ENCODE measurements around the gene SAMD9.

- no peak for TF ChIP-seq EZH2 (IDR thresholded peaks at IDR 0.05; ENCODE audit: borderline replicate concordance)
- TF ChIP-seq, protein P1, sequence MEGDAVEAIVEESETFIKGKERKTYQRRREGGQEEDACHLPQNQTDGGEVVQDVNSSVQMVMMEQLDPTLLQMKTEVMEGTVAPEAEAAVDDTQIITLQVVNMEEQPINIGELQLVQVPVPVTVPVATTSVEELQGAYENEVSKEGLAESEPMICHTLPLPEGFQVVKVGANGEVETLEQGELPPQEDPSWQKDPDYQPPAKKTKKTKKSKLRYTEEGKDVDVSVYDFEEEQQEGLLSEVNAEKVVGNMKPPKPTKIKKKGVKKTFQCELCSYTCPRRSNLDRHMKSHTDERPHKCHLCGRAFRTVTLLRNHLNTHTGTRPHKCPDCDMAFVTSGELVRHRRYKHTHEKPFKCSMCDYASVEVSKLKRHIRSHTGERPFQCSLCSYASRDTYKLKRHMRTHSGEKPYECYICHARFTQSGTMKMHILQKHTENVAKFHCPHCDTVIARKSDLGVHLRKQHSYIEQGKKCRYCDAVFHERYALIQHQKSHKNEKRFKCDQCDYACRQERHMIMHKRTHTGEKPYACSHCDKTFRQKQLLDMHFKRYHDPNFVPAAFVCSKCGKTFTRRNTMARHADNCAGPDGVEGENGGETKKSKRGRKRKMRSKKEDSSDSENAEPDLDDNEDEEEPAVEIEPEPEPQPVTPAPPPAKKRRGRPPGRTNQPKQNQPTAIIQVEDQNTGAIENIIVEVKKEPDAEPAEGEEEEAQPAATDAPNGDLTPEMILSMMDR (IDR thresholded peaks at IDR 0.05; ENCODE audit: poor library complexity): no peak
Measured at GRCh38 chr7:93132216-93132615, 14.4 kb upstream of the SAMD9 start.

All from hepatocyte (in vitro differentiated cells).